ENCODE results near the gene SPRR3.

DNA sequence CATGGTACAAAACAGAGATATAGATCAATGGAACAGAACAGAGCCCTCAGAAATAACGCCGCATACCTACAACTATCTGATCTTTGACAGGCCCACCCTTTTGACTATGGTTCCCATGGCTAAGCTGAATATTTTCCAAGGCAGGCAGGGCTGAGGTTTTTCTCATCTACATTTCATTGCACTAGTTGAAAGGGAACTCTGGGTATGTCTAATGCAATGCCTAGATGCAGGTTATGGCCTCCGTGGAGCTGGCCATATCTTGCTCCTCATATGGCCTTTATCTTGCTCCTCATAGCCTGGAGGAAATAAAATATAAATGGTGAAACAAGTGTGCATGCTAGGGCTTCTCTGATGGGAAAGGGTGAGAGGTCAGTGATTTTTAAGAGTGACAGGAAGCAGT is 44.0 kb upstream of the SPRR3 start:
- TF ChIP-seq, protein P1, sequence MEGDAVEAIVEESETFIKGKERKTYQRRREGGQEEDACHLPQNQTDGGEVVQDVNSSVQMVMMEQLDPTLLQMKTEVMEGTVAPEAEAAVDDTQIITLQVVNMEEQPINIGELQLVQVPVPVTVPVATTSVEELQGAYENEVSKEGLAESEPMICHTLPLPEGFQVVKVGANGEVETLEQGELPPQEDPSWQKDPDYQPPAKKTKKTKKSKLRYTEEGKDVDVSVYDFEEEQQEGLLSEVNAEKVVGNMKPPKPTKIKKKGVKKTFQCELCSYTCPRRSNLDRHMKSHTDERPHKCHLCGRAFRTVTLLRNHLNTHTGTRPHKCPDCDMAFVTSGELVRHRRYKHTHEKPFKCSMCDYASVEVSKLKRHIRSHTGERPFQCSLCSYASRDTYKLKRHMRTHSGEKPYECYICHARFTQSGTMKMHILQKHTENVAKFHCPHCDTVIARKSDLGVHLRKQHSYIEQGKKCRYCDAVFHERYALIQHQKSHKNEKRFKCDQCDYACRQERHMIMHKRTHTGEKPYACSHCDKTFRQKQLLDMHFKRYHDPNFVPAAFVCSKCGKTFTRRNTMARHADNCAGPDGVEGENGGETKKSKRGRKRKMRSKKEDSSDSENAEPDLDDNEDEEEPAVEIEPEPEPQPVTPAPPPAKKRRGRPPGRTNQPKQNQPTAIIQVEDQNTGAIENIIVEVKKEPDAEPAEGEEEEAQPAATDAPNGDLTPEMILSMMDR (IDR thresholded peaks at IDR 0.05; ENCODE audit: insufficient read depth, low read depth, low read length): no peak
- no peak for TF ChIP-seq EZH2 (IDR thresholded peaks at IDR 0.05; ENCODE audit: insufficient read depth, low read length)
